ENCODE data around the gene IFNGR2.
A peak's percentile ranks its signal among the peaks of the same experiment; 100 is the strongest.
"Not testable (repeated sequence)": the region's sequence is repeated elsewhere in the genome, so short reads cannot be mapped to it uniquely, and the experiment has no call there.

The IFNGR2 gene

GRCh38 chr21:33403128-33403785 is at the start of gene IFNGR2:
TSS of gene IFNGR2 (plus strand) at chr21:33403413. CDS start at chr21:33403544, 131 bp downstream.
- no peak for DNase-seq (ENCODE audit: low read depth in 2 of 2)

DNA sequence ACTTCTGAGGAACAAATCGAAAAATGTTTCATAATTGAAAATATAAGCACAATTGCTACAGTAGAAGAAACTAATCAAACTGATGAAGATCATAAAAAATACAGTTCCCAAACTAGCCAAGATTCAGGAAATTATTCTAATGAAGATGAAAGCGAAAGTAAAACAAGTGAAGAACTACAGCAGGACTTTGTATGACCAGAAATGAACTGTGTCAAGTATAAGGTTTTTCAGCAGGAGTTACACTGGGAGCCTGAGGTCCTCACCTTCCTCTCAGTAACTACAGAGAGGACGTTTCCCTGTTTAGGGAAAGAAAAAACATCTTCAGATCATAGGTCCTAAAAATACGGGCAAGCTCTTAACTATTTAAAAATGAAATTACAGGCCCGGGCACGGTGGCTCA is 47.9 kb upstream of the IFNGR2 start:
- no peak for DNase-seq (ENCODE audit: low read depth in 2 of 2)

GRCh38 chr21:33355996-33356395 is 47.2 kb upstream of the IFNGR2 start:
- no peak for DNase-seq (ENCODE audit: low read depth in 2 of 2)

GRCh38 chr21:33357177-33357576 is 46.0 kb upstream of the IFNGR2 start:
- DNase-seq (ENCODE audit: low read depth in 2 of 2): no peak

DNA sequence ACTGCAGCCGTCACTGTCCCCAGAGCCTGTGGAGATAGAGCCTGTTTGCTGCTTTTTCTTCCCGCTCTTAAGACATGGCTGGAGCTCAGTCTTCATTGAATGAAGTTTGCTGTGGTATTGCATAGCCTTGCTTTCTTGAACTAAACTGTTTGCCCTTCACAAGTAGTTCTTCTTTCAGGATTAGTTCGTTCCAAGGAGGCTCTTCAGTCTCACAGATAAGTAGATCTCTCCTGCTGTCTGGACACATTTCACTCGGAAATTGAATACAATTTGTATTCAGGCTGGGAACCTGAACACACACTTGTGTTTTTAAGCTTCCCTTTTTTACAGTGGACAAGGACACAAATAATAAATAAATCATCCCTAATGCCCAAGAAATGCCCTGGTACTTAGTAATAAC is 43.8 kb upstream of the IFNGR2 start:
- DNase-seq (ENCODE audit: low read depth in 2 of 2): no peak

GRCh38 chr21:33360281-33360680 is 42.9 kb upstream of the IFNGR2 start:
- peak in 1 of 2 experiments; percentile 39 for DNase-seq (ENCODE audit: low read depth in 2 of 2)

GRCh38 chr21:33360881-33361602 is 42.2 kb upstream of the IFNGR2 start:
- DNase-seq (ENCODE audit: low read depth in 2 of 2): peak; percentile 70 to 73

- no peak for DNase-seq (ENCODE audit: low read depth in 2 of 2)
These were observed 41.1 kb upstream of the IFNGR2 start for GRCh38 chr21:33362044-33362555.

DNA sequence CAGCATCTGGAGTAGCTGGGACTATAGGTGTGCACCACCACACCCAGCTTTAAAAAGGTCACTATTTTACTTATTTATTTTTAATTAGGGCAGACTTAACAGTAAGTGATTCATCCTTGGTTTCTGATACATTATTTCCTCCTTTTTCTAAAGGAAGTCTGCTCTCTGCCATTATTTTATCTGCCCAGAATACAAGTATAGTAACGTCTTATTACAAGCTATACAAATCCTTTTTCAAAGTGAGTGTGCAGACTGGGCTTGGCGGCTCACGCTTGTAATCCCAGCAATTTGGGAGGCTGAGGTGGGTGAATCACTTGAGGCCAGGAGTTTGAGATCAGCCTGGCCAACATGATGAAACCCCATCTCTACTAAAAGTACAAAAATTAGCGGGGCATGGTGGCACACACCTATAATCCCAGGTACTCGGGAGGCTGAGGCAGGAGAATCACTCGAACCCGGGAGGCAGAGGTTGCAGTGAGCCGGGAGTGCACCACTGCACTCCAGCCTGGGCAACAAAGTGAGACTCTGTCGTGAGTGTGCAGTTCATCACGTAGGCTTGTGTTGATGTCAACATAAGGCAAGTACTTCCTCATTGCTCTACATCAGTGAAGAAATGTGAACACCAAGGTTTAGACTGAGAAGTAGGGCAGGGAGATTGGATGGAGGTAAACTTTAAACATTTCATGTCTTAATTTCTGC is 39.2 kb upstream of the IFNGR2 start:
- DNase-seq (ENCODE audit: low read depth in 2 of 2): not testable (repeated sequence)

GRCh38 chr21:33364830-33365229 is 38.4 kb upstream of the IFNGR2 start:
- no peak for DNase-seq (ENCODE audit: low read depth in 2 of 2)

DNA sequence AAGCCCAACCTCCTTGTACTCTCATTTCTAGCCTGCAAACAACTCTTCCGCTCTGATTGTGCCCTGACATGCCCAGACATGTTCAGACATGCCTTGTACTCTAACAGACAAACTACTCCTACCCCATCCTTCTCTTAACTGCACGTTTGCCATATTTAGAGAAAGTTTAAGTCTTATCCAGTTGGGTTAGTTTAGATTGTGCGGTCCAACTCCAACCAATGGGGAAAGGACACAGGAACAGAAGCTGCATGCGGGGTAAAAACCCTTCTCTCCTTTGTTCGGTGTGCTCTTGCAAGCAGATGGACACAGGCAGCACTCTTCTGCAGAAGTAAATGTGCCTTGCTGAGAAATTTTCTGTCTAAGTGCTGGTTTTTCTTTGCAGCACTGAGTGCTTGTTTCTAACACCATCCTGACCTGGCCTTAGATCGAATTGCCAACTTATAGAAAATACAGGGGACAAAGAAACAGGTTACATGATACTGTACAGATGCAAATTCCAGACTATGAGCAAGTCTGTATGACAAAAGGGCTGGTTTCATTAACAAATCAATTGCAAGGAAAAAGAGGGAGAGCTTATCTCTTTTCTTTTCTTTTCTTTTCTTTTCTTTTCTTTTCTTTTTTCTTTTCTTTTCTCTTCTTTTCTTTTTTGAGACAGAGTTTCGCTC is 35.8 kb upstream of the IFNGR2 start:
- DNase-seq (ENCODE audit: low read depth in 2 of 2): no peak

- no peak for DNase-seq (ENCODE audit: low read depth in 2 of 2)
These were observed 35.1 kb upstream of the IFNGR2 start for GRCh38 chr21:33368124-33368523.

GRCh38 chr21:33368576-33368975 is 34.6 kb upstream of the IFNGR2 start:
- no peak for DNase-seq (ENCODE audit: low read depth in 2 of 2)

DNA sequence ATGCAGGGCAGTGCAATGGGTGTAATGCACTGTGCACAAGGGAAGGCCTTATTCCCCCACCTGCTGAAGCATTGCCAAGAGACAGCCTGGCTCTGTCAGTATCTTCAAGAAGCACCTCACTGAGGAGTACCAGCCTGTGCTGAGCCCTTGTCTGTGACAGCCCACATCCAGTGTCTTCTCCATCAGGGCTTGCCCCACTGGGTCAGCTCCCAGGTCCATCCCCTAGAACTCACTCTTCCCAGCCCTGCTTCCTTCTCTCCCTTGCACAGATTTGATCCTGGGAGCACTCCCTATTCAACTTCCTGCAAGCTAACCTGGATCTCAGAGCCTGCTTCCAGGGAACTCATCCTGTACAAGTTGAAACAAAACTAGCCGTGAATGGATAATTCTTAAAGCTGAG is 33.6 kb upstream of the IFNGR2 start:
- no peak for DNase-seq (ENCODE audit: low read depth in 2 of 2)

GRCh38 chr21:33370305-33370704 is 32.9 kb upstream of the IFNGR2 start:
- DNase-seq (ENCODE audit: low read depth in 2 of 2): no peak

- DNase-seq (ENCODE audit: low read depth in 2 of 2): no peak
These were observed 31.8 kb upstream of the IFNGR2 start for GRCh38 chr21:33371366-33371765.

GRCh38 chr21:33372582-33372981 is 30.6 kb upstream of the IFNGR2 start:
- DNase-seq (ENCODE audit: low read depth in 2 of 2): no peak

DNA sequence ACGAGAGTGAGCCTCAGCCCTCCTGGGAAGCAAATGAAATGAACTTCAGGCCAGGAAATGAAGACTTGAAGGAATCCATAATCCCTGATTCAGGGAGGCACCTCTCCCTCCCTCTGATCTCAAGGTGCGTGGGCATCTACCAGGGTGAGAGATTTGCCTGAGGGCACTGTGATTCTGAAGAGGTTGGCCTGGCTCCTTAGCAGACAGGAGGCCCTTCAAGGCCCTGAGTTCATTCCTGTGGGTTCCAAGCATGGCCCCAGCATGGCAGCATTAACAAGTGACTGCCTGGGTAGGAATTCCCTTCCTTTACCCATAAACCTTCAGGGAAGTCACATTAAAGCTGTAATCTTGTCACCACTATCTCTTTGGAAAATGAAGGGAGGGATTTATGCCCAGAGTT is 29.8 kb upstream of the IFNGR2 start:
- DNase-seq (ENCODE audit: low read depth in 2 of 2): no peak

GRCh38 chr21:33374080-33374449 is 29.1 kb upstream of the IFNGR2 start:
- no peak for DNase-seq (ENCODE audit: low read depth in 2 of 2)

- peak in 1 of 2 experiments; percentile 16 for DNase-seq (ENCODE audit: low read depth in 2 of 2)
These were observed 28.6 kb upstream of the IFNGR2 start for GRCh38 chr21:33374450-33375096.

- DNase-seq (ENCODE audit: low read depth in 2 of 2): no peak
These were observed 28.0 kb upstream of the IFNGR2 start for GRCh38 chr21:33375101-33375644.

All from fibroblast of skin of left quadriceps (primary cell).